ENCODE data around the gene HRH3. TPM values are rescaled to one million over a fixed set of nuclear protein-coding genes. Genes with fewer than 3 reads are reported as not detected.

Gene HRH3
- total RNA-seq, 1 experiment from 2014 or later, result not detected

DNA sequence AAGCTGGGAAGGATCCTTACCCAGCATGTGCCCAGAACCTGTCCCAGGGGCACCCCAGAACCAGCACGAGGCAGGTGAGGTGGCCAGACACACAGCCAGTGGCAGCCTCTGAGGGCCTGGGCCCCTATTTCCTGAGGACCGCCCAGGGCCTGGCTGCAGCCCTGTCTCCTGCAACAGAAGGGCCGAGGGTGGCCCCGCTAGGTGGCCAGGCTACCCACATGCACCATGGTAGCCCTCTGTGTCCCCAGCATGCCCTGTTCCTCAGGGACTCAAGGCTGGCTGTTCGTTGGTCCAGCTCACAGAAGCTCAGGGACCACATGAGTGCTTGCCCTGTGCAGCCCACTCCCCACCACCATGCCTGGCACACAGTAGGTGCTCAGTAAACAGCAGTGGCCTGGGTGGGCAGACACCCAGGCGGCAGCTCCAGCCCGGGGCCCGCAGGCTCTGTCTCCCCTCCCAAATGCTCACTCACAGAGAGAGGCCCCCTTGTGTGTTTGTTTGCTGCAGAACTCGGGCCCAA lies 8.2 kb downstream of the HRH3 start:
- Histone ChIP-seq H3F3A (ENCODE audit: insufficient read depth, low read depth) (peaks cover 16% of the 10 kb centered on the region; the same call in 1 of the 2 replicates), H3K9me2 (ENCODE audit: insufficient read depth) (no peaks in the 10 kb centered on the region), H2AFZ (no peak overlapping the region), H3K27ac (no peak overlapping the region), H3K36me3 (ENCODE audit: low read depth) (no peaks in the 10 kb centered on the region), H4K20me1 (ENCODE audit: insufficient read depth) (peaks cover 17% of the 10 kb centered on the region), H3K4me2 (no peak overlapping the region), H3K9me3 (ENCODE audit: insufficient read depth, low read depth) (no peaks in the 10 kb centered on the region), H3K4me1 (replicated peaks; ENCODE audit: insufficient read depth) (no peaks in the 10 kb centered on the region), H3K79me2 (ENCODE audit: low read depth) (no peaks in the 10 kb centered on the region), H3K27me3 (ENCODE audit: insufficient read depth, low read depth) (peaks cover 38% of the 10 kb centered on the region), H3K4me3 (no peak overlapping the region)
- ChIA-PET CTCF (no interaction called here), POLR2A (ENCODE audit: unreplicated experiment) (no interaction called here)
- intact Hi-C loops (cut with micrococcal nuclease; ENCODE audit: unreplicated experiment), result no loop called here
- TF ChIP-seq EZH2 (IDR thresholded peaks at IDR 0.05; ENCODE audit: low read depth), result no peak
- TF ChIP-seq, protein P1, sequence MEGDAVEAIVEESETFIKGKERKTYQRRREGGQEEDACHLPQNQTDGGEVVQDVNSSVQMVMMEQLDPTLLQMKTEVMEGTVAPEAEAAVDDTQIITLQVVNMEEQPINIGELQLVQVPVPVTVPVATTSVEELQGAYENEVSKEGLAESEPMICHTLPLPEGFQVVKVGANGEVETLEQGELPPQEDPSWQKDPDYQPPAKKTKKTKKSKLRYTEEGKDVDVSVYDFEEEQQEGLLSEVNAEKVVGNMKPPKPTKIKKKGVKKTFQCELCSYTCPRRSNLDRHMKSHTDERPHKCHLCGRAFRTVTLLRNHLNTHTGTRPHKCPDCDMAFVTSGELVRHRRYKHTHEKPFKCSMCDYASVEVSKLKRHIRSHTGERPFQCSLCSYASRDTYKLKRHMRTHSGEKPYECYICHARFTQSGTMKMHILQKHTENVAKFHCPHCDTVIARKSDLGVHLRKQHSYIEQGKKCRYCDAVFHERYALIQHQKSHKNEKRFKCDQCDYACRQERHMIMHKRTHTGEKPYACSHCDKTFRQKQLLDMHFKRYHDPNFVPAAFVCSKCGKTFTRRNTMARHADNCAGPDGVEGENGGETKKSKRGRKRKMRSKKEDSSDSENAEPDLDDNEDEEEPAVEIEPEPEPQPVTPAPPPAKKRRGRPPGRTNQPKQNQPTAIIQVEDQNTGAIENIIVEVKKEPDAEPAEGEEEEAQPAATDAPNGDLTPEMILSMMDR (conservative IDR thresholded peaks at IDR 0.05), result no peak
- no peak for DNase-seq
- no TSS peak for BruUV-seq (replicated peaks)

DNA sequence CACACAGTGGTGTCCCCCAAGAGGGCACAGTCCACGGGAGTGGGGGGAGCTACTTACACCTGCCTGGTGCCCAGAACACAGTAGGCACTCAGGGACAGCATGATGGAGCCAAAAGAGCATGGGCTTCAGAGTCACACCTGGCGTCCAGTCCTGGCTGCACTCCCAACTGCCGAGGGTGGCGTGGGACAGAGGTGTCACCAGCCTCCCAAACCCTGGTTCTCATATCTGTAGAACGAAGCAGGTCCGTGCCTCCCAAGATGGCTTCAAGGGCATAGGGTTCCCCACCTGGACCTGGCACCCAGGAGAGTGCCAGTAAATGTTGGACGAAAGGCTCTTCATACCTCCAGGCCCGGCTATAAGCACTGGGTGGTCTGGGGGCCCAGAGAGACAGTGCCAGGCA lies 8.9 kb downstream of the HRH3 start:
- Histone ChIP-seq H3K4me3 (no peak overlapping the region), H3K79me2 (ENCODE audit: low read depth) (no peaks in the 10 kb centered on the region), H3K36me3 (ENCODE audit: low read depth) (no peaks in the 10 kb centered on the region), H3K27ac (no peak overlapping the region), H4K20me1 (ENCODE audit: insufficient read depth) (peaks cover 17% of the 10 kb centered on the region), H3K27me3 (ENCODE audit: insufficient read depth, low read depth) (peaks cover 31% of the 10 kb centered on the region), H2AFZ (no peak overlapping the region), H3F3A (ENCODE audit: insufficient read depth, low read depth) (peaks cover 16% of the 10 kb centered on the region; the same call in 1 of the 2 replicates), H3K4me1 (replicated peaks; ENCODE audit: insufficient read depth) (no peaks in the 10 kb centered on the region), H3K4me2 (no peak overlapping the region), H3K9me2 (ENCODE audit: insufficient read depth) (no peaks in the 10 kb centered on the region), H3K9me3 (ENCODE audit: insufficient read depth, low read depth) (no peaks in the 10 kb centered on the region)
- POLR2A ChIA-PET (ENCODE audit: unreplicated experiment), result no interaction called here
- TF ChIP-seq, protein P1 (conservative IDR thresholded peaks at IDR 0.05), result no peak
- no peak for TF ChIP-seq EZH2 (IDR thresholded peaks at IDR 0.05; ENCODE audit: low read depth)
- CTCF ChIA-PET, result no interaction called here
- DNase-seq, result no peak
- no TSS peak for BruUV-seq (replicated peaks)
- intact Hi-C loops (cut with micrococcal nuclease; ENCODE audit: unreplicated experiment), result no loop called here

DNA sequence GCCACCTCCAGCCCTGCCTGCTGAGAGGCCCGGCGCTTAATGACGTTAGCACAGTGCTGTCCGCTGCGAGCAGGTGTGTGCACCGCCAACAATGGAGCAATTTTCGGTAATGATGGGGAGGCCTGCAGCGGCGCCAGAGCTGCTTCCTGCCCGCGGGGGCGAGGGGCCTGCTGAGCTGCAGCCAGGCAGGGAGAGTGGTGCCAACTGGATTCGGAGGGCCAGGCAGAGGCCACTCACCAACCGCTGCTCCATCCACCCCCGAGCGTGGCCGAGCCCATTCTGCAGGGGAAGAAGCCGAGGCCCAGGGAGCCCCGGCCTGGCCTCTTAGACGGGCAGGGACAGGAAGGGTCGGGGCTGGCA lies 9.6 kb downstream of the HRH3 start:
- BruUV-seq (replicated peaks), result no TSS peak
- Histone ChIP-seq H3K4me3 (no peak overlapping the region), H3K4me2 (no peak overlapping the region), H3K36me3 (ENCODE audit: low read depth) (no peaks in the 10 kb centered on the region), H4K20me1 (ENCODE audit: insufficient read depth) (peaks cover 17% of the 10 kb centered on the region), H3K9me3 (ENCODE audit: insufficient read depth, low read depth) (no peaks in the 10 kb centered on the region), H3F3A (ENCODE audit: insufficient read depth, low read depth) (peaks cover 16% of the 10 kb centered on the region; the same call in 1 of the 2 replicates), H2AFZ (no peak overlapping the region), H3K79me2 (ENCODE audit: low read depth) (no peaks in the 10 kb centered on the region), H3K27me3 (ENCODE audit: insufficient read depth, low read depth) (peaks cover 24% of the 10 kb centered on the region), H3K4me1 (replicated peaks; ENCODE audit: insufficient read depth) (no peaks in the 10 kb centered on the region), H3K9me2 (ENCODE audit: insufficient read depth) (no peaks in the 10 kb centered on the region), H3K27ac (no peak overlapping the region)
- no peak for TF ChIP-seq EZH2 (IDR thresholded peaks at IDR 0.05; ENCODE audit: low read depth)
- TF ChIP-seq, protein P1 (conservative IDR thresholded peaks at IDR 0.05), result no peak
- no peak for DNase-seq
- intact Hi-C loops (cut with micrococcal nuclease; ENCODE audit: unreplicated experiment), result no loop called here
- CTCF ChIA-PET, result no interaction called here
- POLR2A ChIA-PET (ENCODE audit: unreplicated experiment), result no interaction called here
